ENCODE data around the gene POPDC2.

The POPDC2 gene

DNA sequence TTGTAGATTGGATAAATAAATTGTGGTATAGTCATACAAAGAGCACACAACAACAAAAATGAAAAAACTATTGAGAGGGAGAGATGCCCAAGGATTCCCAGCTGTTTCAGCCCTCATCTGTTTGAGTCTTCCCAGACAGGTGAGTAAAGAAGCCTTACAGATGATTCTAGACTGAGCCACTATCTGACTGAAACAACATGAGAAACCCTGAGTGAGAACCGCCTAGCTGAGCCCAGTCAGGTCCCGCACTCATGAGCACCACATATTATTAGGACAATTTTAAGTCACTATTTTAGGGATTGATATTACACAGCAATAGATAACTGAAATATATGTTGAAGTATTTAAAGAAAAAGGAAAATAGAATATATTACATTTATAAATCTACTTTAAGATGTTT is 19.0 kb downstream of the POPDC2 start:
- no peak for DNase-seq (ENCODE audit: low read depth)
- TF ChIP-seq CTCF (IDR thresholded peaks at IDR 0.05; ENCODE audit: low read depth, low read length, missing control alignments), result no peak

DNA sequence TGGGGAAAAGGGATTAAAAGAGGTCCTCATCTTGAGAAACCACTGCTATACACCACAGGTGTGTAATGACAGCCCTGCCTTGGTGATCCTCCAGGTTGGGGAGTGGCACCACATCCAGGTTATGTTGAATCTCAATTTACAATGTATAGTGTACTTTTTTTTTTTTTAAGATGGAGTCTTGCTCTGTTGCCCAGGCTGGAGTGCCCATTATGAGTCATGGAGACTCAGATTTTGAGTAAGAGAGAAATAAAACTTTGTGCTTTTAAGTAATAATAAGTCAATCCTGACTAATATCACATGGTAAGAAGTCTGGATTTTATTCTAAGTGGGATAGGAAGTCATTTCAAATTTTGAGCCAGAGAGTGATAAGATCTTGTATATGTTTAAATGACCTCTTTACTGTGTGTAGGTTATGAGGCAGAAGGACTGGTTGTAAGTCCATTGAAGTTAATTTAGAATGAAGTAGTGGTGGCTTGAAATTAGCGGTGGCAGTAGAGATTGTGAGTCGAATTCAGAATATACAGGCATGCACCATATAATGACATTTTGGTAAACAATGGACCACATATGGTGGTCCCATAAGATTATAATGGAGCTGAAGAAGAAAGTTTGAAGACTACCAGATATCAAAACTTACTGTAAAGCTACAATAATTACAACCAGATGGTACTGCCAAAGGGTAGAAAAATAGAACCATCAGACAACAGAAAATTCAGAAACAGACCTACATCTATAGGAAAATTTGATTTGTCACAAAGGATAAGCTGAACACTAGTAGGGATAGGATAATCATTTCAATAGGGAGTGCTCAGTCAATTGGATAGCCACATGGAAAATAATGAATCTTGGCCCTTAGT is 20.7 kb downstream of the POPDC2 start:
- H3K4me3 ChIP-seq (ENCODE audit: low read depth, low read length), result no peak overlapping the region
- no peak for DNase-seq (ENCODE audit: low read depth)
- no peak for TF ChIP-seq CTCF (IDR thresholded peaks at IDR 0.05; ENCODE audit: low read depth, low read length, missing control alignments)

More for the DNA sequence above, 19.0 kb downstream of the POPDC2 start:
- no peak overlapping the region for H3K4me3 ChIP-seq (ENCODE audit: low read depth, low read length)

- no peak for DNase-seq (ENCODE audit: low read depth)
- H3K4me3 ChIP-seq (ENCODE audit: low read depth, low read length), result no peak overlapping the region; the same call in 1 of the 2 replicates
- TF ChIP-seq CTCF (IDR thresholded peaks at IDR 0.05; ENCODE audit: low read depth, low read length, missing control alignments), result no peak
Measured at GRCh38 chr3:119637679-119638477, 22.5 kb downstream of the POPDC2 start.

DNA sequence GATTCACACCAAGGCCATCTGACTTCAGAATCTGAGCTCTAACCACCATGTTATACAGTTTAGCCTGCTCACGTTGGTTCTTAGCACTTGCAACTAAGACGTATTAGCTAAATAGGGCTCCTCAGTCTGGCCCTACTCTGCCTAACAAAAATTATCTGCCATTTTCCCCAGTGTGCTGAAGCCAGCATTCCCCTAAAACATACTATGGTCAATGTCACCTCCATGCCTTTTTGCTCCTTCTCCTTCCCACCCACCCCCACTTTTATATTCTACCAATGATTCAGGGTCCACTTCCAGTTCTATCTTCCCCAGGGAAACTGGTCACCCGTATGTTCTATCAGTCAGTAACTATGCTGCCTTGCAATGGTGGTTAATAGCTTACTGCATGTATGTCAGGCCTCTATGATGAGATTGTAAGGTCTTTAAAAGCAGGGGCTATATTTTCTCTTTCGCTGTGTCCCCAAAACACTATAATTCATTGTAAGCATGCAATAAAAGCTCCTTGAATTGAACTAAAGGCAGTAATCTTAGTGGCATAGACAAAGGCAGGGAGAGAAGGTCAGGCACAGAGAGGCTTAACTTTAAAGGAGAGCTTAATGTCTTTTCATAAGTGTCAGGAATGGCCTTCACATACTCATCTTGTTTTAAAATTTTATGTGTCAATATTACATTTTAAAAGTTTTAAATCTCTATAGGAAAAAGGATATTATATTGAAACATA is 23.3 kb downstream of the POPDC2 start:
- no peak for TF ChIP-seq CTCF (IDR thresholded peaks at IDR 0.05; ENCODE audit: low read depth, low read length, missing control alignments)
- no peak for DNase-seq (ENCODE audit: low read depth)
- no peak overlapping the region for H3K4me3 ChIP-seq (ENCODE audit: low read depth, low read length)

GRCh38 chr3:119636249-119636648 is 24.1 kb downstream of the POPDC2 start:
- no peak overlapping the region for H3K4me3 ChIP-seq (ENCODE audit: low read depth, low read length)
- no peak for DNase-seq (ENCODE audit: low read depth)

More at GRCh38 chr3:119636249-119636648, 24.1 kb downstream of the POPDC2 start:
- TF ChIP-seq CTCF (IDR thresholded peaks at IDR 0.05; ENCODE audit: low read depth, low read length, missing control alignments), result no peak
